HG03095 (cell line): ENCODE measurements around the gene PDS5A.
A peak's percentile ranks its signal among the peaks of the same experiment; 100 is the strongest.
"Not testable (repeated sequence)": the region's sequence is repeated elsewhere in the genome, so short reads cannot be mapped to it uniquely, and the experiment has no call there.

Experiments used
- ATAC-seq: cut with Tn5 transposase; IDR thresholded peaks from one replicate; pipeline ENCODE4 v1.9.1; 2021; ENCODE audit warnings: moderate library complexity; ENCODE audit not compliant: unreplicated experiment

The PDS5A gene

GRCh38 chr4:39977489-39978377 lies at the start of gene PDS5A:
TSS of gene PDS5A (minus strand) at chr4:39977911. CDS start at chr4:39976577, 1,334 bp downstream.
- ATAC-seq: peak; percentile 77

- ATAC-seq: not testable (repeated sequence)
Measured at GRCh38 chr4:40024049-40024448, 46.3 kb upstream of the PDS5A start.

- not testable (repeated sequence) for ATAC-seq
Measured at GRCh38 chr4:40021116-40021515, 43.4 kb upstream of the PDS5A start.

- no peak for ATAC-seq
Measured at GRCh38 chr4:40020221-40020620, 42.5 kb upstream of the PDS5A start.

- ATAC-seq: no peak
Measured at GRCh38 chr4:40016007-40016406, 38.3 kb upstream of the PDS5A start.

GRCh38 chr4:40003986-40004385 lies 26.3 kb upstream of the PDS5A start:
- ATAC-seq: no peak

- ATAC-seq: no peak
Measured at GRCh38 chr4:40000711-40001110, 23.0 kb upstream of the PDS5A start.

- no peak for ATAC-seq
Measured at GRCh38 chr4:39998659-39999345, 21.1 kb upstream of the PDS5A start.

- ATAC-seq: no peak
Measured at GRCh38 chr4:39996811-39997210, 19.1 kb upstream of the PDS5A start.

- no peak for ATAC-seq
Measured at GRCh38 chr4:39994406-39994805, 16.7 kb upstream of the PDS5A start.

GRCh38 chr4:39989381-39989780 lies 11.7 kb upstream of the PDS5A start:
- not testable (repeated sequence) for ATAC-seq

- no peak for ATAC-seq
Measured at GRCh38 chr4:39987485-39987884, 9.8 kb upstream of the PDS5A start.

- ATAC-seq: no peak
Measured at GRCh38 chr4:39978904-39979303, 1.2 kb upstream of the PDS5A start.

- no peak for ATAC-seq
Measured at GRCh38 chr4:39978378-39978775, 666 bp upstream of the PDS5A start.

GRCh38 chr4:39976945-39977488 lies 694 bp downstream of the PDS5A start:
- ATAC-seq: peak; percentile 15

- peak; percentile 42 for ATAC-seq
Measured at GRCh38 chr4:39976141-39976944, 1.4 kb downstream of the PDS5A start.

- ATAC-seq: no peak
Measured at GRCh38 chr4:39975488-39976089, 2.1 kb downstream of the PDS5A start.

GRCh38 chr4:39973052-39973451 lies 4.7 kb downstream of the PDS5A start:
- ATAC-seq: not testable (repeated sequence)

GRCh38 chr4:39970671-39971640 lies 6.8 kb downstream of the PDS5A start:
- ATAC-seq: peak; percentile 56
